GM12891 (cell line): Measurements from ENCODE around the gene SPIRE2.
A peak's percentile ranks its signal among the peaks of the same experiment; 100 is the strongest.

Experiments
- DNase-seq: peaks from one replicate; pipeline ENCODE4 v3.0.0; 2011; ENCODE audit warnings: low spot score; ENCODE audit not compliant: insufficient read length
- FAIRE-seq: peaks from 2 replicates; lab custom pipeline; 2011; peaks lifted over from hg19 to GRCh38; lab: Jason Lieb, UNC
- PAX5 ChIP-seq: IDR thresholded peaks from 2 replicates; pipeline ENCODE4 v1.6.1; 2011; ENCODE audit warnings: low read length, moderate library complexity, mild to moderate bottlenecking; ENCODE audit not compliant: insufficient read depth, severe bottlenecking
- POLR2A ChIP-seq: IDR thresholded peaks from 2 replicates; pipeline ENCODE4 v1.6.1; 2011; ENCODE audit warnings: low read depth, low read length, control low read depth
- POLR2AphosphoS5 ChIP-seq: IDR thresholded peaks from 2 replicates; pipeline ENCODE4 v1.6.1; 2011; ENCODE audit warnings: low read depth, low read length, control low read depth
- POU2F2 ChIP-seq: IDR thresholded peaks from 2 replicates; pipeline ENCODE4 v1.6.1; 2011; ENCODE audit warnings: low read depth, mild to moderate bottlenecking, control low read depth, low read length, moderate library complexity
- SPI1 ChIP-seq: IDR thresholded peaks from 2 replicates; pipeline ENCODE4 v1.6.1; 2011; ENCODE audit warnings: low read depth, low read length, control low read depth
- TAF1 ChIP-seq: IDR thresholded peaks from 2 replicates; pipeline ENCODE4 v1.6.1; 2011; ENCODE audit warnings: low read depth, low read length, control low read depth

SPIRE2 gene

DNA sequence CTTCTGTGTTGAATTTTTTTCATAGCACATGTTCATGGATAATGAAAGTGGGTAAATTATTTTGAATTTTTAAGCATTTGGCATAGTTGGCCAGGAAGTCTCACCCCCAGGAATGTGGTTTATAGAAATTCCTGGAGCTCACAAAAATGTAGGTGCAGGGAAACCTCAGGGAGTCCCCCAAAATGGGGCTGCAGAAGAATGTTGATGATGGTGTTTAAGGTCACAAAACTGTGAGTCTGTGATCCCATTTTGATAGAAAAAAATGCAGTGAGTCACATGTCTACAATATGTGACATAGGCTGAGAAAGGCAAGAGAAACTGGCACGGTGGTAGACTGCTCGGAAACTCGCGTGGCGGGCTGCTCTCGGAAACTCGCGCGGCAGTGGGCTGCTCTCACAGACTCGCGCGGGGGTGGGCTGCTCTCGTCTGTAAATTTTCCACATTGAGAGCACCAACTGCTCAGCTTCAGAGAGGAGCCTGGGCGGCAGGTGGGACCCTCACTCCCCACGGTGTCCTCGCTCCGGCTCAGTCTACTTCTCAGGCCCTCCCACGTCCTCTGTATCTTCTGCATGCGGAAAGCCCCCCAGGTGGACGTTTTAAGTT is 71.7 kb downstream of the SPIRE2 start:
- TF ChIP-seq POLR2AphosphoS5, result no peak
- TF ChIP-seq TAF1, result no peak
- TF ChIP-seq SPI1, result no peak
- TF ChIP-seq POU2F2, result no peak
- no peak for TF ChIP-seq POLR2A
- no peak for TF ChIP-seq PAX5
- FAIRE-seq (no peak), DNase-seq (no peak)

DNA sequence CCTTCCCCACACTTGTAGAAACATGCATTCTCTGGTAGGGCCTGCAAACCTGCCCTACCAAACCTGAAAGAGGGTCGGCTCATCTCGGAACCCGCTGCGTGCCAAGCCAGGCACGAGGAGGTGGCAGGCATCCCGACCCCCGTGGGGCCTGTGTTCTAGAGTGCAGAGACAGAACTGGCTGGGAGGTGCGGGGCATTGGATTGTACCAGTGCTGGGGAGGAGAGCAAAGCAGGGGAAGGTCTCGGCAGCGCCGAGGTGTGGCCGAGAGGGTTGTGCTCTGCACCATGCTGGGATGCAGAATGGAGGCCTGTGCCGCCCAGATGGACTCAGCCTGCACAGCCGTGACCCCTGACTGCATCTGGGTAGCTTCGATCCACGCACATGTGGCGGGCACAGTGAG is 72.6 kb downstream of the SPIRE2 start:
- DNase-seq, result no peak
- no peak for FAIRE-seq
- TF ChIP-seq POU2F2 (no peak), POLR2A (no peak), TAF1 (no peak), PAX5 (no peak), POLR2AphosphoS5 (no peak), SPI1 (no peak)

DNA sequence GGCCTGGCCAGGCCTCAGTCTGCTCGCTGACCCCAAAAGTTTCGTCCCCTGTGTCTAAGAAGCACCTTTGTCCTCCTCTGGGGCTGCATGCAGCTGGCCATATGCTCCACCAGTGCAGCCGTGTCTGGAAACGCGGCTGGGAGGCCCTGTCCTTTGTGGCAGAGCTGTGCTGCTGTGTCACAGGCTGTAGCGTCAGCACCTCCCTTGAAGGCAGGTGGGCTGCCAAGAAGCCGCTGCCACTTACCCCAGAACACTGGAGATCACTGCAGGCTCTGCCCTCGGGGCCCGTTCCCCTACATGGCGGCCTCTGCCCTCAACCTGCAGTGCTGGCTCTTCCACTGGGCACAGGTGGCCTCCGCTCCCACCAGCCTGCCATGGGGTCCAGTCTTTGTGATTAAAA is 74.7 kb downstream of the SPIRE2 start:
- TF ChIP-seq TAF1 (no peak), PAX5 (no peak), POLR2A (no peak), POU2F2 (no peak), SPI1 (no peak), POLR2AphosphoS5 (no peak)
- DNase-seq (no peak), FAIRE-seq (no peak)

DNA sequence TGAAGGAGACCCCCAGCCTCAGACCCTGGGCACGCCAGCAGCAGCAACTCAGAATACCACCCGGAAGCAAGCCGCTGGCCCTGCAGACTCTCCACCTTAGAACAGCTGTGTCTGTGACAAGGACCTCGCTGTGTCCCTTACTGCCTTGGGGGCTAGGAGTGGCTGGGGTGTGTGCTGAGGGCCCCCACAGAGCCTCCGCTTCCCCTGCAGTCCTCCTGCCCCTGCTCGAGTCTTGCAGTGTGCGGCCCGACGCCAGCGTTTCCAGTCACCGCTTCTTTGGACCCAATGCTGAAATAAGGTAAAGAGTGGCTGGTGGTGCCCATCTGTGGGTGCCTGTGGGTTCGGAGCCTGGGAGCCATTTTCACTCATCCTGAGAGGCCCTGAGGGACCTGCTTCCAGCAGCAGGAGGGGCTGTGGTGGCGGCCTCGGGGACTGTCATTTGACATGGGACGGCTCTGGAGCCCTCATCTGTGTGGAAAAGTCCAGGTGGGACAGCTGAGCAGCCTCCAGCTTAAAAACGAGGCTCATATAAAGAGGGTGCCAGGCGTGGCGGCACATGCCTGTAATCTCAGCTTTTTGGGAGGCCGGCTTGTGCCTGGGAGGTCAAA is 75.7 kb downstream of the SPIRE2 start:
- DNase-seq, result no peak
- no peak for TF ChIP-seq POLR2AphosphoS5
- no peak for FAIRE-seq

DNA sequence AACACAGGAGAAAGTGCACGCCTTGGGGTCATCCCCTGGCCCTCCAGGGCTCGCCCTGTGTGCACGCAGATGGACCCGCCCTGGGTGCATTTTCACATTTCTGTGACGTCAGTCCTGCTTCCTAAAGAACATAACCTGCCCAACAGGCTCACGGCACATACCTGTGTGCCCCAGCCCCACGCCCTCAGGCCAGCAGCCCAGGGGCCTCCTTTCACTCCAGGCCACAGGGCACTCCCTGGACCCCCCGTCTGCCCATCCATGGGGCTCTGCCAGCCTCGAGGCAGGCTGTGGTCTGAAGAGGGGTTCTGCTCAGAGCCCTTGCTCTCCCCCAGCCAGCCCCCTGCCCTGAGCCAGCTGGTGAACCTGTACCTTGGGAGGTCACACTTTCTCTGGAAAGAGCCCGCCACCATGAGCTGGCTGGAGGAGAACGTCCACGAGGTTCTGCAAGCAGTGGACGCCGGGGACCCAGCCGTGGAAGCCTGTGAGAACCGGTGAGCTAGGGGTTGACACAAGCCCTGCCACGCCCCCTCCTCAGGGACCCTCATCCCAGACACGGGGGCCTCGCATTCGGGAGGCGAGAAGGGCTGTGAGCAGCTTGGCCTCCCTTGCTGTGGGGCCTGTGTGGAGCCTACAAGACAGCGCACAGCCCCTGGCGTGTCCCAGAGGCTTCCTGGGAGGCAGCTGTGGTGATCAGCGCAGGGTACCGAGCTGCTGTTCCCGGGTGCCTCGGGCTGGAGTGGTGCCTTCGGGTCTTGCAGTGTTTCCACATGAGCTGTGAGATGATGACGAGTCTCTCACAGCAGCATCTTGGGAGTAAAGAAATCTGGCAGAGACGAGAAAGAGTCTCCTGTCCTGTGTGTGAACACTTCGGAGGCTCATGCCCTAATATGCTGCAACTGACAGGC is 76.6 kb downstream of the SPIRE2 start:
- FAIRE-seq, result no peak
- no peak for DNase-seq
- TF ChIP-seq POLR2AphosphoS5 (peak; percentile 60; the same call in 1 of the 2 replicates), POLR2A (no peak), SPI1 (no peak), PAX5 (no peak), POU2F2 (no peak), TAF1 (no peak)

DNA sequence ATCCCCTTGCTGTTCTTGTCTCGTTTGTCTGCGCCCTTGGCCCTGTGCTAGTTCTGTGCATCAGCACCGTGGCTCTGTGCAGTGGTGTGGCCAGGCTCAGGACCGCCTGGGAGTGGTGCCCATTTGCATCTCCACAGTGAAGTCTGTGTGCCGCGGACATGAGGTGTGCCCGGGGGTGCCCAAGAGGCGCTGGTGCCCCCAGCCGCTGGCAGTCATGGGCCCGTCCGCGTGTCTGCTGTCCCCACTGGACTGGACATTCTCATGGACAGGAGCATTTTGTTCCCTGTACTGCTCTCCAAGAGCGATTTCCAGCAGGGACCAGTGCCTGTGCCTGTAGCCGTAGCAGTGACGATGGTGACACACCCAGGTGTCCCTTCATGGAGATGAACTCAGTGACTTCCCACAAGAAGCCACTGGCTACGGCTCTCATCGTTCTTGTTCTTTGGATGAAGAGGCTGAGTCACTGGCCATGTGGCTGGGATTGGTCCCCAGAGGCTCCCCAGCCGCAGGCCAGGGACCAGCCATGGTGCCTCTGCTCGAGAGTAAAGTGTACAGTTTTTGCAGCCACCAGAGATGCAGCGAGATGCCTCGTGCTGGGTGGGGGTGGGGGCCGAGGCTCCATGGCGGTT is 77.3 kb downstream of the SPIRE2 start:
- TF ChIP-seq PAX5 (no peak), SPI1 (no peak), POU2F2 (no peak), POLR2A (no peak), TAF1 (no peak), POLR2AphosphoS5 (no peak)
- no peak for FAIRE-seq
- no peak for DNase-seq

DNA sequence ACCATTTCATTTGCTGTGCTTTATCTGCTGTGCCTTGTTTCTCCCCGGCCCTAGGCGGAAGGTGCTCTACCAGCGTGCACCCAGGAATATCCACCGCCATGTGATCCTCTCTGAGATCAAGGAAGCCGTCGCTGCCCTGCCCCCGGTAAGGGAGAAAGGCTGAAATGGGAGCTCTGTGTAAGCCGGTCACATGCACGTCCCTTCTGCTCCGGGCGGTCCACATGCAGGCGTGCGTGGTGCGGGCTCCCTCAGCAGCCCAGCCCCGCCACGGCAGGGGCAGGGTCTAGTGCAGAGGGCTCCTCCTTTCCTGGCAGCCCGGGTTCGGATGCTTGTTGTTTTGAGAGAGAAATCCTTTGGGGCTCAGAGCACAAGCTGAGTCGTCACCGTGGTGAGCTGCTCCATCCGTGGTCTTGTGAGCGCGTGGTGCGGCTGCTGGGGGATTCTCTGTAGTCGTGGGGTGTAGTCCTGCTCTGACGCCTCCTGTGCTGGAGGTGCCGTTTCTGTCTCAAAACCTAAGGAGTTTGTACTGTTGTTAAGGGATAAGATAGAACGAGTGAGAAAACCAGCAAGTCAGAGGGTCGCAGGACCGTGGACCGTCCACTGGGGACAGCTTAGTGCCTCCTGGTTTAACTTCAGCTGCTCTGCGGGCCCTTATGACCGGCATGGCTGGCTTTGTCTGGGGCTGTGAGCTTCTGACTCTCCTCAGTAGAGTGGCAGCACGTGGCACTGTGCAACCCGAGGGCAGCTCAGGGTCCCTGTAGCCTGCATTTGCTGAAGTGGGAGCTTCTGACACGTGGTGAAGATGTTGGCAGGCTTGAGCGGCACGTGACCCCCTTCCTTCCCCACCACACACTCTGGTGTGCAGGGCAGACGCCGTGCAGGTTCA is 78.1 kb downstream of the SPIRE2 start:
- no peak for TF ChIP-seq POU2F2
- TF ChIP-seq TAF1, result no peak
- TF ChIP-seq PAX5, result no peak
- no peak for TF ChIP-seq POLR2AphosphoS5
- DNase-seq (no peak), FAIRE-seq (no peak)

DNA sequence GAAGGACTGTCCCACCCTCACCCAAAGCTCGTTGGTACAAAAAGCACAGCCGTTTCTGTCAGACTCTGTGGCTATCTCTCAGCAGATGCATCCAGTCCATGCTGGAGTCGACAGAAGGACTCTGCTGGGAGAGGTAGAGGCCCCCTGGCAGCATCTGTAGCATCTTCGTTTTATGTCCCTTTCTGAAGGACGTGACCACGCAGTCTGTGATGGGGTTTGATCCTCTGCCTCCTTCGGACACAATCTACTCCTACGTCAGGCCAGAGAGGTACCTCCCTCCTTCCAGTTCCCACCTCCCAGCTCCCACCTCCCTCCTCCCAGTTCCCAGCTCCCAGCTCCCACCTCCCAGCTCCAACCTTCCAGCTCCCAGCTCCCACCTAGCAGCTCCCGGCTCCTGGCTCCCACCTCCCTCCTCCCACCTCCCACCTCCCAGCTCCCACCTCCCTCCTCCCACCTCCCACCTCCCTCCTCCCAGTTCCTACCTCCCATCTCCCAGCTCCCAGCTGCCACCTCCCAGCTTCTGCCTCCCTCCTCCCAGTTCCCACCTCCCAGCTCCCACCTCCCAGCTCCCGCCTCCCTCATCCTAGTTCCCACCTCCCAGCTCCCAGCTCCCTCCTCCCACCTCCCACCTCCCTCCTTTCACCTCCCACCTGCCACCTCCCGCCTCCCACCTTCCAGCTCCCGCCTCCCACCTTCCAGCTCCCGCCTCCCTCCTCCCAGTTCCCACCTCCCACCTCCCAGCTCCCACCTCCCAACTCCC is 79.0 kb downstream of the SPIRE2 start:
- FAIRE-seq (no peak), DNase-seq (no peak)
- TF ChIP-seq POU2F2, result no peak
- no peak for TF ChIP-seq SPI1
- TF ChIP-seq TAF1, result no peak
- TF ChIP-seq POLR2AphosphoS5, result no peak
- no peak for TF ChIP-seq PAX5
- no peak for TF ChIP-seq POLR2A
